HG03095 (cell line): ENCODE results near the gene NFE2L3.
A peak's percentile ranks its signal among the peaks of the same experiment; 100 is the strongest.
"Not testable (repeated sequence)": the region's sequence is repeated elsewhere in the genome, so short reads cannot be mapped to it uniquely, and the experiment has no call there.

ENCODE experiments used
- ATAC-seq: cut with Tn5 transposase; IDR thresholded peaks from one replicate; pipeline ENCODE4 v1.9.1; 2021; ENCODE audit warnings: moderate library complexity; ENCODE audit not compliant: unreplicated experiment

The NFE2L3 gene

DNA sequence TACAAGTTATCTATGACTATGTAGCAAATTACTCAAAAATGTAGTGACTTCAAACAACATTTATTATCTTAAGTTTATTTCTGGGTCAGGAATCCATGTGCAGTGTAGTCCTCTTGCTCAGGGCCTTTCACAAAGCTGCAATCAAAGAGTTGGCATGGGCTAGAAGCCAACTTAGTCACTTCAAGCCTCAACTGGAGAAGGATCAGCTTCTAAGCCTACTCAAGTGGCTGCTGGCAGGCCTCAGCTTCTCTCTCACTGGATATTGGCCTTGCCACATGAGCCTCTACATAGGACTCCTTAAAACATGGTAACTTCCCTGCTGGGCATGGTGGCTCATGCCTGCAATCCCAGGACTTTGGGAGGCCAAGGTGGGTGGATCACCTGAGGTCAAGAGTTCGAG, 5.0 kb upstream of the NFE2L3 start:
- no peak for ATAC-seq

DNA sequence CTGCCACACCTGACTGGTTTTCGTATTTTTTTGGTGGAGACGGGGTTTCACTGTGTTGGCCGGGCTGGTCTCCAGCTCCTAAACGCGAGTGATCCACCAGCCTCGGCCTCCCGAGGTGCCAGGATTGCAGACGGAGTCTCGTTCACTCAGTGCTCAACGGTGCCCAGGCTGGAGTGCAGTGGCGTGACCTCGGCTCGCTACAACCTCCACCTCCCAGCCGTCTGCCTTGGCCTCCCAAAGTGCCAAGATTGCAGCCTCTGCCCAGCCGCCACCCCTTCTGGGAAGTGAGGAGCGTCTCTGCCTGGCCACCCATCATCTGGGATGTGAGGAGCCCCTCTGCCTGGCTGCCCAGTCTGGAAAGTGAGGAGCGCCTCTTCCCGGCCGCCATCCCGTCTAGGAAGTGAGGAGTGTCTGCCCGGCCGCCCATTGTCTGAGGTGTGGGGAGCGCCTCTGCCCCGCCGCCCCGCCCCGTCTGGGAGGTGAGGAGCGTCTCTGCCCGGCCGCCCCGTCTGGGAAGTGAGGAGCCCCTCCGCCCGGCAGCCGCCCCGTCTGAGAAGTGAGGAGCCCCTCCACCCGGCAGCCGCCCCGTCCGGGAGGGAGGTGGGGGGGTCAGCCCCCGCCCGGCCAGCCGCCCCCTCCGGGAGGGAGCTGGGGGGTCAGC, 4.2 kb upstream of the NFE2L3 start:
- ATAC-seq: not testable (repeated sequence)

DNA sequence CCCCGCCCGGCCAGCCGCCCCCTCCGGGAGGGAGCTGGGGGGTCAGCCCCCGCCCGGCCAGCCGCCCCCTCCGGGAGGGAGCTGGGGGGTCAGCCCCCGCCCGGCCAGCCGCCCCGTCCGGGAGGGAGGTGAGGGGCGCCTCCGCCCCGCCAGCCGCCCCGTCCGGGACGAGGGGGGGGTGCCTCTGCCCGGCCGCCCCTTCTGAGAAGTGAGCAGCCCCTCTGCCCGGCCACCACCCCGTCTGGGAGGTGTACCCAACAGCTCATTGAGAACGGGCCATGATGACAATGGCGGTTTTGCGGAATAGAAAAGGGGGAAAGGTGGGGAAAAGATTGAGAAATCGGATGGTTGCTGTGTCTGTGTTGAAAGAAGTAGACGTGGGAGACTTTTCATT, 3.7 kb upstream of the NFE2L3 start:
- not testable (repeated sequence) for ATAC-seq

DNA sequence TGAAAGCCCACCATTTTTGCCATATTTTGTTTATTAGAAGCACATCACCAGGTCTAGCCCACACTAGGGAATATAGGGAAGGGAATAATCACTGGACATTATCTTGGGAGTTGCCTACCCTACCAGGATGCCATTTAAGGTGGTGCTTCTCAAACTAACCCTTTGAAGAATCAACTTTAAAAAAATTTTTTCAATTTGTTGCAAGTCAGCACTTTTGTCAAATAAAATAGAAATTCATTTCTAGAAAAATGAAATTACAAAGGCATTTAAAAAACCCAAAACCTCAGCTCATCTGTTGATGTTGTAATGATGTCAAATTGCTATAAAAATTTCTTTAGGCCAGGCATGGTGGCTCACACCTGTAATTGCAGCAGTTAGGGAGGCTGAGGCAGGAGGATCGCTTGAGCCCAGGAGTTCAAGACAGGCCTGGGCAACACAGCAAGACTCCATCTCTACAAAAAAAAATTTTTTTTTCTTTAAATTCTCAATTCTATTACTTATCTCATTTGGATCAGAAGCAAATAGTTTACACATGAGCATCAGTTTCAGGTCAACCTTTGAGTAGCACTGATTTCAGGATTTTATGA, 2.5 kb upstream of the NFE2L3 start:
- ATAC-seq: no peak

DNA sequence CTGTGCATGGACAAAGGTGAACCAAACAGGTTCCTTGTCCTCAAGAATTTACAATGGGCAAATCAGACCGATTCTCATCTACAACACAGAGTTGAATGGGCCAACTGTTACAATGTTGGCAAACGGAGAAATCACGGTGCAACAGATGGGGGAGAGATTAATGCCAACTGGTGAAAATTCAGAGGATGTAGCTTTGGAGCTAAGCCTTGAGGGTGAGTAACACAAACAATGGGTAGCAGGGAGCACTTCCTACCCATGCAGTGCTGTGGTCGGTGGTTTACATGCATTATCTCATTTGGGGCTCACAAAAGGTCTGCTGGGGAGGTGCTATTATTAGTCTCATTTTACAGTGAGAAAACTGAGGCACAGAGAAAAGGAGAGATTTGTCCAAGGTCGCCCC, 902 bp upstream of the NFE2L3 start:
- no peak for ATAC-seq

DNA sequence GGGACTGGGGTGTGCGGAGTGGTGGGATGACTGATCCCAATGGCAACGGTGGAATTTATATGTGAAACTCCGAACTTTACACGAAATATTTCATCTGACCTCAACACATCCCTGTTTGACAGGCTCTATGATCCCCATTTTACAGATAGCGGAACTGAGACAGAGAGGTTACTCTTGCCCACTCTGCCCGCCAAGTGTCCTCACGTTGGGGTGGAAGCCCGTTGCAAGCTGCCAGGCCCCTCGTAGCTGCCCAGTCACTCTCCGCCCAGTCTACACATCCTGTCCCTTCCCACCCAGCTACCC, 397 bp upstream of the NFE2L3 start:
- no peak for ATAC-seq

DNA sequence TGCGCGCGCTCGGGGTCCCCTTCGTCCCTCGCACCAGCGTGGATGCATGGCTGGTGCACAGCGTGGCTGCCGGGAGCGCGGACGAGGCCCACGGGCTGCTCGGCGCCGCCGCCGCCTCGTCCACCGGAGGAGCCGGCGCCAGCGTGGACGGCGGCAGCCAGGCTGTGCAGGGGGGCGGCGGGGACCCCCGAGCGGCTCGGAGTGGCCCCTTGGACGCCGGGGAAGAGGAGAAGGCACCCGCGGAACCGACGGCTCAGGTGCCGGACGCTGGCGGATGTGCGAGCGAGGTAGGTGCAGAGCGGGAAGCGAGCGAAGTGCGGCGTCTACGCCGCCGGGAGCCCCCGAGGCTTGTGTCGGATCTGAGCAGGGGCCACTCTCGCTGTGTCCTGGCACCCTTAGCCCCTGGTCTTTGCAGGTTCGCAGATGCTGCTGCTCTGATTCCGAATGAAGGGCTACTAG, 813 bp downstream of the NFE2L3 start:
- peak; percentile 19 for ATAC-seq

DNA sequence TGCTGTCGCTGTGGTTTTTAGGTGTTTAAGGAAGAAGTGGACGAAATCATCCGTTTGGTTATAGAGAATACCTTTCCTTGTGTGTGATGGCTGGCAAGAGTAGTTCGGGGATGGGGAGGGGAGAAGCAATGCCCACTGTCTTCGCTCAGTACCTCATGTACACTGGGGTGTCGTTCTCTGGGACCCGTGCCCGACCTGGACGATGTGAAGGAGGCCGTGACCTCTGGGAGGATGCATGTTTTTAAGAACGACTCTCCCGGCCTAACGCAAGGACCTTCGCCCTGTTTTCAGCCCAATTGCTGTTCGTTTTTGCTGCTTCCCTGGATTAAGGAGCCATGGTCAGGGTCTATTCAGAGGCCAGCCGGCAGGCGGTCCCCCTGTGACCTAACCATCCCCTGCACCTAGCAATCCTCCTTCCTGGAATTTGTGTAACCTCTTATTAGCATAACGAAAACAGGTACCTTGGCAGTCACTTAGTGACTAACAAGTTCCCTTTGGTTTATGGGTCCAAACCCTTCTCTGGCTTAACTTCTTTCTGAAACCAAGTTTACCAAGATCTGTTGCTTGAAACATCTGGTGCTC, 1.3 kb downstream of the NFE2L3 start:
- no peak for ATAC-seq

DNA sequence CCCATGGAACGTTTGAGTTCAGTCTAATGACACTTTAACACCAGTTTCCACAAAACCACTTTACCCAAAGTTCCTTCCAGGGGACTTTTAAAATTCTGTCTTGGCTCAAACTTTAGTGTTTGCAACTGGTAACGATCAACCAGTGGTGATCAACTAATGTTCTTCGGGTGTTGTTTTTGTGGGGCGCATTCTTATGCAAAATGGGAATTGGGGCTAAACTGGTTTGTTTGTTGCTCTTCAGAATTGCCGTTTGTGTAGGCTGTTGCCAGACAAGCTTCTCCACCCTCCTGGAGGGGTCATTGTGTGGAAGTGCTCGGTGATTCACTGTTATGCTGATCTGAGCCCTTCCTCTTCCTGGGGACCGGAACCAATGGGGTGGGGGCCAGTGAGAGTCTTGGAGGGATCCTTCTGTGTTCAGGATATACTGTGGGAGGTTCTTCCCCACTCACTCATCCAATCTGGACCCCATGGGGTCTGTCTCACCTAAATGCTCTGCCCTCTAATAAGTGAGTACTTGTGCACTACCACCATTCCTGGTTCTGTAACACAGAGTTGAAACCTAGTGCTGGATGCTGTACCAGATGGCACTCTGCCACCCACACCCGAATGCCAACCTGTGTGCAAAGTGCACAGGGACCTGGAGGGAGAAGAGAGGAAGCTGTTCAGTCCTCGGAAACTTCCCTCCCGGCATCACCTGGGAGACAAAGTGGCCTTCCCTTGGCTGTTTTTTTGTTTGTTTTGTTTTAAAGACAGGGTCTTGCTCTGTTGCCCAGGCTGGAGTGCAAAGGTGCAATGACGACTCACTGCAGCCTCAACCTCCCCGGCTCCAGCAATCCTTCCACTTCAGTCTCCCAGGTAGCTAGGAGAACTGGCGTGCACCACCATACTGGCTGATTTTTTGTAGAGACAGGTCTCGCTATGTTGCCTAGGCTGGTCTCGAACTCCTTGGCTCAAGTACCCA, 2.1 kb downstream of the NFE2L3 start:
- no peak for ATAC-seq

DNA sequence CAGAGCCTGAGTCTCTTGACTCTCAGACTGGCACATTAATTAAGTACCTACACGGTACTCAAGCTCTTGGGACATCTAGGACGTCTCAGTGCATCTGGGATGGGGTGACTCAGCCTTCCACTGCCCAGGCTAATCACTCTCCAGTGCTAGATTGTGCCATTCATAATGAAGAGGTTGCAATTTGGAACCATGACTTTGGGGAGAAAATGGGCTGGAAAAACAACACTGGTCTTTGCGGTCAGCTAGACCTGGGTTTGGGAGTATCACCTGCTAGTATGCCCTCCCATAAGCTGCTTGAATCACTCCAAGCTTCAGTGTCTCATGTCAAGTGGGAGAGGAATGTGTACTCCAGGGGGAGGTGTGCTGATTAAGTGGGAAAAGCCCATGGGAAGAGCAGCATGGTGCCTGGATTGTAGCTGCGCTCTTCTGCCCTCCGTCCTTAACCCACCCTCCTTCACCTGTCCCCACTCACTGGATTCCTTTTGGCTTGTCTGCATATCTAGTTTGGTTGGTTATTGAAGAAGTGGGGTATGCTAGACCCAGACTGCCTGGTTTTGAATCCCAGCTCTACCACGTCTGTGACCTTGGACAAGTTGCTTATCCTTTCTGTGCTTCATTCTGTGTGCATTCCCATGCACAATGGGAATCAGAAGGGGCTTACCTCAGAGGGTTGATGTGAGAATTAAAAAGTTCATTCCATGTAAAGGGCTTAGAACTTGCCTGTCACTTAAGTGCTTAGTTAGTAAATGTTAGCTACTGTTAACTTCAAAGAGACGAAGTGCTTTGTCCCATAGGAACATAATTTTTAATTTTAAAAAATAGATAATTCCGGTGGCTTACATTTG, 3.8 kb downstream of the NFE2L3 start:
- no peak for ATAC-seq

DNA sequence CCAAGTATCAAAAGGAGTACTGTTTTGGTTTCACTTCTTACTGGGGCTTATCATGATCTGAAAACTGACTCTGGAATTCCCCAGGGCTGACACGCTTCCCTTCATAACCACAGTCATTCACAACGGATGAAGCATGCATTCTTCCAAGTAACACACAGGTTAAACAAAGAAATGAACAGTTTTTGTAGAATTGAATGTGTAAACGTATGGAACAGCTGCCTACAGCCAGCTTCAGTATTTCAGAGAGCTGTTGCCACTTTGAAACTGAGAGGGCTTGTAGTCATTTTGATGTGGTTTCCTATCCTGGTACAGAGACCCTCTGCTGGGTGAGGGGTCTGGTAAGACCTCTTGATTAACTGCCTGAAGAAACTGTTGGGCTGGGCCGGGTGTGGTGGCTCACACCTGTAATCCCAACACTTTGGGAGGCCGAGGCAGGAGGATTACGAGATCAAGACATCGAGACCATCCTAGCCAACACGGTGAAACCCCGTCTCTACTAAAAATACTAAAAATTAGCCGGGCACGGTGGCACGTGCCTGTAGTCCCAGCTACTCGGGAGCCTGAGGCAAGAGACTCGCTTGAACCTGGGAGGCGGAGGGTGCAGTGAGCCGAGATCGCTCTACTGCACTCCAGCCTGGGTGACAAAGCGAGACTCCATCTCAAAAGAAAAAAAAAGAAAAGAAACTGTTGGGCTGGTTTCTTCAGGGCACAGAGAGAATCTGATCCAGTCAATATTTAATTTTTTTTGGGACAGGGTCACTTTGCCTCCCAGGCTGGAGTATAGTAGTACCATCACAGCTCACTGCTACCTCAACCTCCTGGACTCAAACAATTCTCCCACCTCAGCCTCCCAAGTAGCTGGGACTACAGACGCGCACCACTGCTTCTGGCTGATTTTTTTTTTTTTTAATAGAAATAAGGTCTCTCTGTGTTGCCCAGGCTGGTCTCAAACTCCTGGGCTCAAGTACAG, 4.7 kb downstream of the NFE2L3 start:
- ATAC-seq: no peak

DNA sequence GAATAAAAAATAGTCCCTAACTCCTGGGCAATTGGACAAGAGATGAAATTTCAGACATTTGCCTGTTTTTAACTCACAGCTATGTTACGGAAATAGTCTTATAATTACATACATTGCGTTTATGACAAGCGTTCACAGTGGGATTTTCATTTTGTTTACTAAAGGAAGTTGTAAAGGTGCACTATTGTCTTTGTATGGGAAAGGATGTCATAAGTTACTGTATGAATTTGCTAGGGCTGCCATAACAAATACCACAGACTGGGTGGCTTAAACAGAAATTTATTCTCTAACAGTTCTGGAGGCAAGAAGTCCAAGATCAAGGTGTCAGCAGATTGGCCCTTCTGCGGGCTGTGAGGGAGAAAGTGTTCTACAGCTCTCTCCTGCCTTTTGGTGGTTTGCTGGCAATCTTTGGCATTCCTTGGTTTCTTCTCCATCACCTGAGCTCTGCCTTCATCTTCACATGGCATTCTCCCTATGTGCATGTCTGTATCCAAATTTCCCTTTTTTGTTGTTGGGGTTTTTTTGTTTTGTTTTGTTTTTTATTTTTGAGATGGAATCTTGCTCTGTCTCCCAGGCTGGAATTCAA, 5.6 kb downstream of the NFE2L3 start:
- ATAC-seq: no peak

DNA sequence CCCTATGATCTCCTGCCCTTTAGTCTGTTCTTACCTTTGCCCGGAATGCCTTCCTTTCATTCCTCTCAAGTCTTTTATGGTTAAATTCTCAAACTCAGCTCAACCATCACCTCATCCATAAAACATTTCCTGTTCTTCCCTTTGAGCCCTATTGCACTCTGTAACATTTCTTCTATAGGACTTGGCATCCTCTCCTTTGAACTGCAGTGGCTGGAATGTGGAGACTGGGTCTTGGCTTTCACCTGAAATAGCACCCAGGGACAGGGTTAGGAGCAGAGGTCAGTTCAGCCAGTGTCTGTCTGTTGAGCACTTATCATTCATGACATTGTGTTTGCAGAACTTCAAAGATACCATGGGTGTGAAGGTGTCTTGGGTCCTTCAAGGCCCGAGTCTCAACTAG, 7.2 kb downstream of the NFE2L3 start:
- no peak for ATAC-seq

DNA sequence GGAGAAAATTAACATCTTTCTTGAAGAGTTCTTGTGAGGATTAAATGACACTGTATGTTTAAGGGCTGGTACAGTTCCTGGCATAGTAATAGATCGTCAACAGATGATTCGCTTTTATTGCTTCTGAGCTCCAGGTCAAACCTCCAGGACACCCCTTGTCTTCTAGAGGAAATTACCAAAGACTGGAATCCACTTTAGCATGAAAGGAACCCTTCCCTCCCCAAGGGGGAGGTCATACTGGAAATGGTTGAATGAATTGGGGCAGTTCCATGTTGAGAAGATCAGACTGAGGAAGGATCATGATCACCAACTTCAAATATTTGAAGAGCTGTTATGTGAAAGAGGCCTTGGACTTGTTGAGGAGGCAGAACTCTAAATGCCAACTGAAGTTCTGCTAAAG, 8.9 kb downstream of the NFE2L3 start:
- no peak for ATAC-seq

DNA sequence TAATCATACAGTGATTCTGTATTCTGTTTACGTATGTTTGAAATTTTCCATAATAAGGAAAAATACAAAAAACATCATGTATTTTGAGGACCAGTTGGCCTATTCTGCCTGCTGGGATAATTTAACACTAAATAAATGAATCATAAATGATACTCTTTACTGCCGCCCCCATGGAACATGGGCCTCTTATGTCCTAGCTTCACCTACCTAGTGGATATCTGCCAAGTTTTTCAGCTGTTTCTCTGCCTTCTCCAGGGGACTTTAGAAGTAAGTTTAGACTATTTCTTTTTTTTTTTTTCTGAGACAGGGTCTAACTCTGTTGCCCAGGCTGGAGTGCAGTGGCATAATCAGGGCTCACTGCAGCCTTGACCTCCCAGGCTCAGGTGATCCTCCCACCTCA, 10.4 kb downstream of the NFE2L3 start:
- ATAC-seq: no peak

DNA sequence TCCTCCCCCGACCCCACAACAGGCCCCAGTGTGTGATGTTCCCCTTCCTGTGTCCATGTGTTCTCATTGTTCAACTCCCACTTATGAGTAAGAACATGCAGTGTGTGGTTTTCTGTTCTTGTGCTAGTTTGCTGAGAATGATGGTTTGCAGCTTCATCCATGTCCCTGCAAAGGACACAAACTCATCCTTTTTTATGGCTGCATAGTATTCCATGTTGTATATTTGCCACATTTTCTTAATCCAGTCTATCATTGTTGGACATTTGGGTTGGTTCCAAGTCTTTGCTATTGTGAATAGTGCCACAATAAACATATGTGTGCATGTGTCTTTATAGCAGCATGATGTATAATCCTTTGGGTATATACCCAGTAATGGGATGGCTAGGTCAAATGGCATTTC, 11.8 kb downstream of the NFE2L3 start:
- ATAC-seq: not testable (repeated sequence)

DNA sequence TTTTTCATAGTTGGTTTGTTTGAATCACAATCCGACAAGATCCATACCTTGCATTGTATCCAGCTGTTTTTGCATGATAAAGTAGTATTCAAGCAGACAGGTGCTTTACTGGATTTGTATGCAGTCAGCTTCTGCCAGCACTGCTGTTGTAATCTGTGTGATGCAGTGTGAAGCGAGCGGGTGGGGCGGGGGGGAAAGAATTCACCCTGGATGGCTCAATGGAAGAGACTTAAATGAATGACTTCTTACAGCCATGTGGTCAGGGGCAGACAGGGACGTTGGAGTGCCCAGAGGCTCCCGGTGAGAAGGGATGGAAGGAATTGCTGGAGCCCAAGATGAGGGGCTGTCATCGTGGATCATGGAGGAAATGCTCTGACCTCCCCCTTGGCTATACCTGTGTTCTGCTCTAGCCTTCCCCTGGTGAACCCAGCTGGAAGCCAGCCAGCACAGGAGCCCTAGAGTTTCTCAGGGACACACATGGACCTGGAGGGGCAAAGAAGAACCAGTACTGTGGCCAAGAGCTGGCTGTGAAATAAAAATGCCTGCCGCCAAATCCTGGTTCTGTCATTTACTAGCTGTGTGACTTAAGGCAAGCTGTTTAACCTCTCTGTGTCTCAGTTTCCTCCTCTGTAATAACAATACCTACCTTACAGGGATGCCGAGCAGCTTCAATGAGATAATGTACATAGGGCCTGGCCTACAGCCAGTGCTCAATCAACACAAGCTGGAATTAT, 14.1 kb downstream of the NFE2L3 start:
- no peak for ATAC-seq

DNA sequence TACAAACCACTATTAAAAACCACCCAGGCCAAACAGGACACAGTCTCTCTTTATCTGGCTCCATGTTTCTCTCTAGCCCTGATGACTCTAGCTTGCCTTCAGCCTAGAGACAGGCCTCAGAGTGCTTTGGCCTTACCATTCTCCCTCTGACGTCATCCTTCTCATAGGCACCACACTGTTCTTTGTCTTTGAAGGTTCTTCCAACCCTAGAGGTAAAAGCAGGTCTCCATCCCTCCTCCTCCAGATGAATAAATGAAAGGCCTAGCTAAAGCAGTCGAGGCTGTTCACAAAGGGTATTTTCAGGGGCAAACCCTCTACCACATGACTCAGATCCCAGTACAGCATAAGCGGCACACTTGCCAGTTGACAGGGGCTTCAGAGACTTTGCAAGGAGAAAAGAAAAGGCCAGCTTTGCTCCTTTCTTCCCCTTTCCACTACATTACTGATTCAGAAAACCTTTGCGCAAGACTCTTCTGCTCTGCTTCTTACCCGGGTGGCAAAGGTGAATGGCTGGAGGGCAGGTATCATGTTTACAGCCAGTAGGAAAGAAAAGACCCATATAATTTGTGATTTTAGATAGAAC, 14.8 kb downstream of the NFE2L3 start:
- no peak for ATAC-seq
